Neural cell (in vitro differentiated cells): ENCODE data around the gene PAAF1.

ENCODE experiments used
- CTCF ChIP-seq: fragments of 450-650 bp; IDR thresholded peaks from 2 replicates; pipeline ENCODE4 v1.5.1; 2014; ENCODE audit warnings: antibody characterized with exemption, mild to moderate bottlenecking, moderate library complexity; ENCODE audit not compliant: poor library complexity, severe bottlenecking
- EZH2 ChIP-seq: fragments of 200-600, 300-800 bp; shearing (Covaris generic), sonication (generic); IDR thresholded peaks from 2 replicates; pipeline ENCODE4 v1.6.1; 2014; ENCODE audit warnings: antibody characterized with exemption, low read length, borderline replicate concordance, mild to moderate bottlenecking; ENCODE audit not compliant: insufficient read depth, poor library complexity, severe bottlenecking
- POLR2AphosphoS5 ChIP-seq: IDR thresholded peaks from 2 replicates; pipeline ENCODE4 v1.6.1; 2012
- SMC3 ChIP-seq: fragments of 450-650 bp; conservative IDR thresholded peaks from 2 replicates; pipeline ENCODE4 v1.6.1; 2014; ENCODE audit warnings: antibody characterized with exemption, mild to moderate bottlenecking, moderate library complexity; ENCODE audit not compliant: poor library complexity
- TAF1 ChIP-seq: IDR thresholded peaks from 2 replicates; pipeline ENCODE4 v1.6.1; 2012; ENCODE audit warnings: low read depth

DNA sequence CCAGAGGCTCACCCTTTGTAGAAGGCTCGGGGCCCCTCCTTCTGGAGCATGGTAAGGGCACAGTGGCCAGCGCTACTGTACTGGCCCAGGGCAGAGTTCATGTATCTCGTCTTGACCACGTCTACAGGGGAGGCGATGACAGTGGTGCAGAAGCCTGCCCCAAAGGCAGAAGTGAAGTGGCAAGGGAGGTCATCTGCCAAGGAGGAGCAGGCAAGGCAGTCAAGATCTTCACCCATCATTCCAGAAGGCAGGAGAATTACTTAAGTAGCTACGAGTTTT lies 98.6 kb downstream of the PAAF1 start:
- no peak for TF ChIP-seq EZH2
- no peak for TF ChIP-seq CTCF
- TF ChIP-seq POLR2AphosphoS5 = no peak
- TF ChIP-seq SMC3 = no peak
- TF ChIP-seq TAF1 = no peak
